ENCODE measurements around the gene NELFCD.

The NELFCD gene

GRCh38 chr20:59000326-59000725 lies 19.3 kb downstream of the NELFCD start:
- H3K36me3 ChIP-seq (ENCODE audit: insufficient read depth, low read length): peaks cover 10% of the 10 kb centered on the region; the same call in 1 of the 2 replicates
- ATAC-seq (ENCODE audit: insufficient read depth, low read depth) (no peak), DNase-seq (no peak)
- TF ChIP-seq, protein P1, sequence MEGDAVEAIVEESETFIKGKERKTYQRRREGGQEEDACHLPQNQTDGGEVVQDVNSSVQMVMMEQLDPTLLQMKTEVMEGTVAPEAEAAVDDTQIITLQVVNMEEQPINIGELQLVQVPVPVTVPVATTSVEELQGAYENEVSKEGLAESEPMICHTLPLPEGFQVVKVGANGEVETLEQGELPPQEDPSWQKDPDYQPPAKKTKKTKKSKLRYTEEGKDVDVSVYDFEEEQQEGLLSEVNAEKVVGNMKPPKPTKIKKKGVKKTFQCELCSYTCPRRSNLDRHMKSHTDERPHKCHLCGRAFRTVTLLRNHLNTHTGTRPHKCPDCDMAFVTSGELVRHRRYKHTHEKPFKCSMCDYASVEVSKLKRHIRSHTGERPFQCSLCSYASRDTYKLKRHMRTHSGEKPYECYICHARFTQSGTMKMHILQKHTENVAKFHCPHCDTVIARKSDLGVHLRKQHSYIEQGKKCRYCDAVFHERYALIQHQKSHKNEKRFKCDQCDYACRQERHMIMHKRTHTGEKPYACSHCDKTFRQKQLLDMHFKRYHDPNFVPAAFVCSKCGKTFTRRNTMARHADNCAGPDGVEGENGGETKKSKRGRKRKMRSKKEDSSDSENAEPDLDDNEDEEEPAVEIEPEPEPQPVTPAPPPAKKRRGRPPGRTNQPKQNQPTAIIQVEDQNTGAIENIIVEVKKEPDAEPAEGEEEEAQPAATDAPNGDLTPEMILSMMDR (IDR thresholded peaks at IDR 0.05; ENCODE audit: borderline replicate concordance, extremely low read depth, low read length, poor library complexity, severe bottlenecking): no peak
- no peak for TF ChIP-seq EZH2 (IDR thresholded peaks at IDR 0.05; ENCODE audit: borderline replicate concordance, low read depth, low read length, severe bottlenecking)
- H2AFZ ChIP-seq (ENCODE audit: low read depth, low read length): no peak overlapping the region
- no peaks in the 10 kb centered on the region for H3K9me3 ChIP-seq (ENCODE audit: insufficient read depth, low read length, severe bottlenecking)
- no peaks in the 10 kb centered on the region for H3K79me2 ChIP-seq (ENCODE audit: insufficient read depth, low read length)
- H3K4me2 ChIP-seq (ENCODE audit: insufficient read depth, low read length): no peak overlapping the region
- H3K9ac ChIP-seq (ENCODE audit: low read depth, low read length): no peak overlapping the region
- no peaks in the 10 kb centered on the region for H3K27me3 ChIP-seq (ENCODE audit: insufficient read depth, low read length, poor library complexity)
- peaks cover 9% of the 10 kb centered on the region for H3K4me1 ChIP-seq (ENCODE audit: insufficient read depth, low read length)
- H3K4me3 ChIP-seq (ENCODE audit: low read depth in 1 of 2, low read length in 2 of 2): no peak overlapping the region
- no peak overlapping the region for H3K27ac ChIP-seq (ENCODE audit: low read length)
- H4K20me1 ChIP-seq (ENCODE audit: insufficient read depth, low read length): peaks cover 12% of the 10 kb centered on the region

DNA sequence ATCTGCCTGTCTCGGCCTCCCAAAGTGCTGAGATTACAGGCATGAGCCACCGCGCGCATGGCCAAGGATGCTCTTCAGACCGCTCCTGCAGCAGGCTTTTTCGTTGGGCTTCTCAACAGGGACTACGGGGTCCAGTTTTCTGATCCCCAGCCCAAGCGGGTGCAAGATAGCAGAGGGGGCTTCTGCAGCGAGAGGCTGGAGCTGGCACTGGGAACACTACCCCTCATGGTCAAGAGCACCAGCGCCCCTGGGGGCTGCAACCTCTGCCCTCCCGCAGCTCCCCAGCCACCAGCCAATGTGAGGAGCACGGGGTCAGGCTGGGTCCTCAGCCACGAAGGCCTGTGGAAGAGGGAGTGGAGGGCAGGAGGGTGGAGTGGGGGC lies 20.0 kb downstream of the NELFCD start:
- Histone ChIP-seq H3K27ac (ENCODE audit: low read length) (no peak overlapping the region), H3K9me3 (ENCODE audit: insufficient read depth, low read length, severe bottlenecking) (no peaks in the 10 kb centered on the region), H3K9ac (ENCODE audit: low read depth, low read length) (no peak overlapping the region), H3K36me3 (ENCODE audit: insufficient read depth, low read length) (peaks cover 5% of the 10 kb centered on the region; the same call in 1 of the 2 replicates), H3K4me1 (ENCODE audit: insufficient read depth, low read length) (peaks cover 15% of the 10 kb centered on the region), H3K27me3 (ENCODE audit: insufficient read depth, low read length, poor library complexity) (no peaks in the 10 kb centered on the region), H3K79me2 (ENCODE audit: insufficient read depth, low read length) (no peaks in the 10 kb centered on the region), H3K4me2 (ENCODE audit: insufficient read depth, low read length) (no peak overlapping the region), H4K20me1 (ENCODE audit: insufficient read depth, low read length) (peaks cover 18% of the 10 kb centered on the region), H2AFZ (ENCODE audit: low read depth, low read length) (no peak overlapping the region), H3K4me3 (ENCODE audit: low read depth in 1 of 2, low read length in 2 of 2) (no peak overlapping the region)
- DNase-seq: no peak
- no peak for ATAC-seq (ENCODE audit: insufficient read depth, low read depth)
- TF ChIP-seq, protein P1 (IDR thresholded peaks at IDR 0.05; ENCODE audit: borderline replicate concordance, extremely low read depth, low read length, poor library complexity, severe bottlenecking): no peak
- TF ChIP-seq EZH2 (IDR thresholded peaks at IDR 0.05; ENCODE audit: borderline replicate concordance, low read depth, low read length, severe bottlenecking): no peak

GRCh38 chr20:59001449-59002171 lies 20.6 kb downstream of the NELFCD start:
- no peaks in the 10 kb centered on the region for H3K79me2 ChIP-seq (ENCODE audit: insufficient read depth, low read length)
- no peak for ATAC-seq (ENCODE audit: insufficient read depth, low read depth)

More at GRCh38 chr20:59001449-59002171, 20.6 kb downstream of the NELFCD start:
- Histone ChIP-seq H3K4me1 (ENCODE audit: insufficient read depth, low read length) (peaks cover 15% of the 10 kb centered on the region), H3K9ac (ENCODE audit: low read depth, low read length) (no peak overlapping the region), H3K27ac (ENCODE audit: low read length) (no peak overlapping the region), H3K4me3 (ENCODE audit: low read depth in 1 of 2, low read length in 2 of 2) (no peak overlapping the region), H3K27me3 (ENCODE audit: insufficient read depth, low read length, poor library complexity) (no peaks in the 10 kb centered on the region), H3K9me3 (ENCODE audit: insufficient read depth, low read length, severe bottlenecking) (no peaks in the 10 kb centered on the region), H2AFZ (ENCODE audit: low read depth, low read length) (no peak overlapping the region), H3K36me3 (ENCODE audit: insufficient read depth, low read length) (no peaks in the 10 kb centered on the region; the same call in 1 of the 2 replicates), H4K20me1 (ENCODE audit: insufficient read depth, low read length) (peaks cover 18% of the 10 kb centered on the region), H3K4me2 (ENCODE audit: insufficient read depth, low read length) (no peak overlapping the region)
- TF ChIP-seq EZH2 (IDR thresholded peaks at IDR 0.05; ENCODE audit: borderline replicate concordance, low read depth, low read length, severe bottlenecking): no peak
- TF ChIP-seq, protein P1 (IDR thresholded peaks at IDR 0.05; ENCODE audit: borderline replicate concordance, extremely low read depth, low read length, poor library complexity, severe bottlenecking): no peak
- DNase-seq: no peak
